HG03025 (cell line): ENCODE results near the gene ZNF850.
A peak's percentile ranks its signal among the peaks of the same experiment; 100 is the strongest.

Source experiments
- ATAC-seq: cut with Tn5 transposase; IDR thresholded peaks from one replicate; pipeline ENCODE4 v1.9.1; 2021; ENCODE audit warnings: mild to moderate bottlenecking, moderate library complexity; ENCODE audit not compliant: unreplicated experiment, low FRiP score

ZNF850 gene

GRCh38 chr19:36709423-36709822 lies 63.2 kb downstream of the ZNF850 start:
- no peak for ATAC-seq

- ATAC-seq = no peak
Observed at GRCh38 chr19:36707134-36707533, 65.5 kb downstream of the ZNF850 start.

GRCh38 chr19:36688058-36688457 lies 84.5 kb downstream of the ZNF850 start:
- ATAC-seq = no peak

- peak; percentile 92 for ATAC-seq
Observed at GRCh38 chr19:36687214-36688056, 85.2 kb downstream of the ZNF850 start, which contains the start of gene ZNF567. Gene ZNF567 (plus strand): TSS chr19:36687612. CDS start chr19:36694868, 7,256 bp downstream.

- ATAC-seq = no peak
Observed at GRCh38 chr19:36686365-36687213, 86.0 kb downstream of the ZNF850 start.

GRCh38 chr19:36685835-36686234 lies 86.8 kb downstream of the ZNF850 start:
- no peak for ATAC-seq

- no peak for ATAC-seq
Observed at GRCh38 chr19:36679455-36679854, 93.2 kb downstream of the ZNF850 start.

- no peak for ATAC-seq
Observed at GRCh38 chr19:36674201-36674600, 98.4 kb downstream of the ZNF850 start.

- ATAC-seq = no peak
Observed at GRCh38 chr19:36672368-36672767, 100.2 kb downstream of the ZNF850 start.

- ATAC-seq = no peak
Observed at GRCh38 chr19:36668646-36669045, 104.0 kb downstream of the ZNF850 start.

- no peak for ATAC-seq
Observed at GRCh38 chr19:36665832-36666231, 106.8 kb downstream of the ZNF850 start.
